ENCODE measurements around the gene MRPL43.

DNA sequence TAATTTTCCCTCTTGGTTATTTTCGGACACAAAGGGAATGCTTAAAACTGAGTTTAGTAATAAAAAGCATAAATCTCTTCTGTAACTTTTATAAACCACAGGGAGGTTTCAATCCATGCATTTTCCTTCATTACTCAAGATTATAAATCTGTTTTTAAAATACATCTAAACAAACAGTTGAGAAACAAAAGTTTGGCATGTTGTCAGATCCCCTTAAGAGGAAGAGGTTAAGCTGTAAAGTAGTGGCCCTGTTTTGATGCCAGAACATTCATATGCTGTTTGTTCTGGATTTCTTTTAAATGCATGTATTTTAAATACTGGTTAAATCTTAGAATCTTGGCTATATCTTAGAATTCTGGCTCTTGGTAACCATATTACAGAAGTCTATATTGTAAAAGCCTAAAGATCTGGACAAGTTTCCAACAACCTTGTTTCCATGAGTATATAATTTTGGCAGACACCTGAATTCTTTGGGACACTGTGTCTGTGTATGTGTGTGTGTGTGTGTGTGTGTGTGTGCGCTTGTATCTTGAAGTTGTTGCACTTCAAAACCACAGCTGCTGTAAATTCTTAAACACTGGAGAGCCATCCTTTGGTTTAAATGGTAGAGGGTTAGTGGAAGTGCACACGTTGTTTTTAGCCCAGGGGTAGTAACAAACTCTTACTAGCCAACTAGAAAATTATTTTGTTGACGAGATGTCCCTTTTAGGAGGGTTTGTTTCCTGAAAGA lies 24.8 kb downstream of the MRPL43 start:
- no peak for TF ChIP-seq CTCF (IDR thresholded peaks at IDR 0.05)
- TF ChIP-seq POLR2A (IDR thresholded peaks at IDR 0.05), result no peak

All from right lobe of liver (tissue), 4 donors.